Muscle layer of colon (tissue), 2 donors: ENCODE data around the gene DGCR2.

Experiments
- H3K27ac ChIP-seq: one replicate; pipeline ENCODE4 v1.7.0; 2013; ENCODE audit warnings: low read depth, mild to moderate bottlenecking, low read length, moderate library complexity
- H3K27me3 ChIP-seq, 2 donors: one replicate each; pipeline ENCODE4 v1.7.0; 2013; ENCODE audit warnings: low read length in 2 of 2, mild to moderate bottlenecking in 2 of 2; ENCODE audit not compliant: insufficient read depth in 2 of 2, control insufficient read depth in 1 of 2
- H3K36me3 ChIP-seq: one replicate; pipeline ENCODE4 v1.7.0; 2013; ENCODE audit warnings: mild to moderate bottlenecking, low read length; ENCODE audit not compliant: insufficient read depth
- H3K4me1 ChIP-seq: one replicate; pipeline ENCODE4 v1.7.0; 2013; ENCODE audit warnings: mild to moderate bottlenecking, low read length; ENCODE audit not compliant: insufficient read depth
- H3K4me3 ChIP-seq, 2 donors: one replicate each; pipeline ENCODE4 v1.7.0; 2013; ENCODE audit warnings: low read length in 2 of 2, low read depth in 1 of 2, mild to moderate bottlenecking in 1 of 2, moderate library complexity in 1 of 2
- H3K9ac ChIP-seq: one replicate; pipeline ENCODE4 v1.7.0; 2013; ENCODE audit warnings: low read length
- H3K9me3 ChIP-seq: one replicate; pipeline ENCODE4 v1.7.0; 2013; ENCODE audit warnings: mild to moderate bottlenecking, low read length
- donor health status: abdominal sarcoma.
- donor health status: Adenocarcinoma of cecum.

Gene DGCR2

GRCh38 chr22:19130959-19131684, 8.9 kb upstream of the DGCR2 start, which contains the start of gene TSSK2:
Gene TSSK2 (plus strand): TSS chr22:19131308. CDS start chr22:19131400, 92 bp downstream.
- H3K4me3 ChIP-seq, result no peak within 1 kb of the TSS
- H3K27ac ChIP-seq, result no peak within 1 kb of the TSS
- peaks cover 29% of the 10 kb centered on the region for H3K36me3 ChIP-seq
- H3K9ac ChIP-seq, result no peak within 1 kb of the TSS
- no peaks in the 10 kb centered on the region for H3K9me3 ChIP-seq
- H3K4me1 ChIP-seq, result no peaks in the 10 kb centered on the region
- no peaks in the 10 kb centered on the region for H3K27me3 ChIP-seq

DNA sequence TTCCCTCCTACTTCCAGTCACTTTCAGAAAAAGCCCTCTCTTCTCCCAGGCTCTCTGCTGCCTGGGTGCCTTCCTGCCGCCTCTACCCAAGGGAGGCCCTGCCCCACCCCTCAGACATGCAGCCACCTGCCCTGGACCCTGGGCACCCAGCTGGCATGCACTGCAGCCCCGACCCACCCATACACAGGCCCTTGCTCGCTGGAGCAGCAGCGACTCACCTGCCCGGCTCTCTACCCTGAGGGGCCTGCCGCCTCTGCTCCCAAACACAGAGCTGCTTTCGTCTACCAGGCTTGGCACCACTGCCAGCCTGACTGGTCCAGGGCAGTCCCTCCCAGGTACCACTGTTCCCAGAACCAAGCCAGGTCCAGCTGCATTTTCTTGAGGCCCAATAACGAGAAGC, 7.7 kb upstream of the DGCR2 start:
- no peaks in the 10 kb centered on the region for H3K4me1 ChIP-seq
- H3K9ac ChIP-seq, result no peak overlapping the region
- H3K27me3 ChIP-seq, result no peaks in the 10 kb centered on the region
- no peak overlapping the region for H3K4me3 ChIP-seq
- no peaks in the 10 kb centered on the region for H3K9me3 ChIP-seq
- peaks cover 21% of the 10 kb centered on the region for H3K36me3 ChIP-seq
- no peak overlapping the region for H3K27ac ChIP-seq

GRCh38 chr22:19128946-19129727, 6.9 kb upstream of the DGCR2 start:
- Histone ChIP-seq H3K9ac (no peak overlapping the region), H3K36me3 (peaks cover 13% of the 10 kb centered on the region), H3K9me3 (no peaks in the 10 kb centered on the region), H3K27ac (no peak overlapping the region), H3K4me1 (no peaks in the 10 kb centered on the region), H3K27me3 (no peaks in the 10 kb centered on the region), H3K4me3 (no peak overlapping the region)

DNA sequence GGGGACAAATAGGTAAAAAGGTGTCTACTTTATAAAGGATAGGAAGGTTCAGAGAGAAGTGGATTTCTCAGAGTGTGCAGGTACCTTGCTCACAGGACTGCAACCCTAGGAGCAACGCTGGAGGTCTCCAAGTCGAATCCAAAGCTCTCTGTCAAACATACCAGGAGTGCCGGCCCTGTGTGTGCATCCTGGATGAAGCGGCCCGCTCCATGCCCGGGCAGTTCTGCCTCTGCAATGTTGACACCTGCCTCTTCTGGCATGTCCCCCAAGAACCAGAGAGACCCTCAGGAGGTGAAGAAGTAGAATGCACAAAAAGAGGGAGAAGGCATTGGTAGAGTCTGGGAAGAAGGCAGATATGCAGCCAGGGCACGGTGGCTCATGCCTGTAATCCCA, 5.8 kb upstream of the DGCR2 start:
- Histone ChIP-seq H3K27ac (no peak overlapping the region), H3K9ac (no peak overlapping the region), H3K36me3 (peaks cover 2% of the 10 kb centered on the region), H3K4me3 (no peak overlapping the region), H3K9me3 (no peaks in the 10 kb centered on the region), H3K27me3 (no peaks in the 10 kb centered on the region), H3K4me1 (peaks cover 3% of the 10 kb centered on the region)

GRCh38 chr22:19127329-19128008, 5.3 kb upstream of the DGCR2 start:
- H3K27me3 ChIP-seq, result no peaks in the 10 kb centered on the region
- no peak overlapping the region for H3K9ac ChIP-seq
- H3K36me3 ChIP-seq, result no peaks in the 10 kb centered on the region
- H3K4me3 ChIP-seq, result no peak overlapping the region
- H3K27ac ChIP-seq, result no peak overlapping the region
- no peaks in the 10 kb centered on the region for H3K9me3 ChIP-seq
- peaks cover 7% of the 10 kb centered on the region for H3K4me1 ChIP-seq

DNA sequence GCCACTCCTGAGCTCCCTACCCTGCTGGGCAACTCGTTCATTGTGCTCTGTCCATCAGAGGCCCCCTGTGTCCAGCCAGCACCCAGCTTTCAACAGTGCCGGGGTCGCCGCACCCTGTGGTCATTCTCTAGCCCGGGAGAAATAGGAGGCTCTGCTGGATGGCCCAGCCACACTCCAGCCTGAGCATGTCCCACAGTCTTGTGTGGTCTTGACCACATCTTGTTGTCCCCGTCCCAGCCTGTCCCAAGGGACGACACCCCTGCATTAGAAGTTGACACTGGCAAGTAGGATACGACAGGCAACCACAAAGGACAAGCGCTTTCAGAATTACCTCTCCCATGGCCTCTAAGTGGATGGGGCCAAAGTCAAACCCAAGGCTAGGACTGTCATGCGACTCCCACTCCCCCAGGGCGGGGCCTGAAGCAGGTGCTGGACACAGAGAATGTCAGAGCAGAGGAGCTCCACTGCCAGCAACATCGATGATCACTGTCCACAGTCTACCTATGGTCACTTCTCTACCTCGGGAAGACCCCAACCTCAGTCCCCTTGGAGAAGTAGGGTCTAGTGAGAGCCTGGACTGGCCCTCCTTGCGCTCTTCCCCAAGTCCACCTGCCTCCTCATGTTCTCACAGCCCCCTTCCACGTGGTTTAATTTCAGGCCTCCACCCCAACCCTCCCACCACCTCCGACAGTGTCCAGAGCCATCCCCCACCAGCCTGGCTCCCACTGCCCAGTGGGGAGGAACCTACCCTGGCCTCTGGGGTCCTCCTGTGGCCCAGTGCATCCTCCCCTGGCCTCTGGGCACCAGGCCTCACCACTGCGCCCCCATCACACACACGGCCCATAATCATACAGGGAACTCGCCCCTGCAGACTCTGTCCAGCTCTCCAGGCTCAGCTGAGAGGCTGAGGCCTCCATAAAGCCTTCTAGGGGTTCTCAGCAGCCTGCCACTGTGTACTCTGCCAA, 4.4 kb upstream of the DGCR2 start:
- no peaks in the 10 kb centered on the region for H3K36me3 ChIP-seq
- H3K27ac ChIP-seq, result no peak overlapping the region

GRCh38 chr22:19125474-19126308, 3.5 kb upstream of the DGCR2 start:
- H3K9ac ChIP-seq, result no peak overlapping the region
- H3K36me3 ChIP-seq, result no peaks in the 10 kb centered on the region
- H3K4me3 ChIP-seq, result no peak overlapping the region
- no peaks in the 10 kb centered on the region for H3K27me3 ChIP-seq
- peaks cover 13% of the 10 kb centered on the region for H3K4me1 ChIP-seq
- no peaks in the 10 kb centered on the region for H3K9me3 ChIP-seq
- H3K27ac ChIP-seq, result no peak overlapping the region

More for the DNA sequence above, 4.4 kb upstream of the DGCR2 start:
- H3K9ac ChIP-seq, result no peak overlapping the region
- H3K4me1 ChIP-seq, result peaks cover 7% of the 10 kb centered on the region
- H3K27me3 ChIP-seq, result no peaks in the 10 kb centered on the region
- H3K4me3 ChIP-seq, result no peak overlapping the region
- no peaks in the 10 kb centered on the region for H3K9me3 ChIP-seq

DNA sequence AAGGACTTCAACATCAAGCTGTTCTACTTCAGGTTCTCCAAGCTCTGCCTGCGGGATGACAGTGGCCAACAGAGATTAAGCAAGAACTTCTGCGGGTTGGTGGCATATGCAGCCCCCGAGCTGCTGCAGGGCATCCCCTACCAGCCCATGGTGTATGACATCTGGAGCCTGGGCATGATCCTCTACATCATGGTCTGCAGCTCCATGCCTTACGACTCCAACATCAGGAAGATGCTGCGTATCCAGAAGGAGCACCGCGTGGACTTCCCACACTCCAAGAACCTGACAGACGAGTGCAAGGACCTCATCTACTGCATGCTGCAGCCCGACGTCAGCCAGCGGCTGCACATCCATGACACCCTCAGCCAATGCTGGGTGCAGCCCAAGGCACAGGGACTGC, 2.8 kb upstream of the DGCR2 start:
- Histone ChIP-seq H3K9ac (no peak overlapping the region), H3K4me3 (no peak overlapping the region), H3K27ac (no peak overlapping the region), H3K4me1 (peaks cover 20% of the 10 kb centered on the region), H3K27me3 (no peaks in the 10 kb centered on the region), H3K36me3 (no peaks in the 10 kb centered on the region), H3K9me3 (no peaks in the 10 kb centered on the region)

DNA sequence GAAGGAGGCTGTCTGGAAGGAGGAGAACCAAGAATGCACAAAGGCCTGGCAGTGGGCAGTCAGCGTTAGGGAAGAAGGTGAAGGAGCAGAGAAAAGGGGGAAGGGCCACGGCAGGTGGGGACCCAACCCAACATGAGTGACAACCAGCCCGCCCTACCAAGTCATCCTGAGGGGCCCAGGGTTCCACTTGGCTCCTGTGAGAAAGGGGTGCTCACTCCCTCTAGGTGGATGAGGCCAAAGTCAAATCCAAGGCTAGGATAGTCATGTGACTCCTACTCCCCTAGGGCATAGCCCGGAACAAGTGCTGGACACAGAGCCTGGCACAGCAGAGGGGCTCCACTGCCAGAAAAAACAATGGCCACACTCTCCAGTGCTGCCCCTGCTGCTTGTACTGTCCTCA, 2.2 kb upstream of the DGCR2 start:
- Histone ChIP-seq H3K4me1 (peaks cover 26% of the 10 kb centered on the region), H3K4me3 (no peak overlapping the region), H3K27me3 (no peaks in the 10 kb centered on the region), H3K9me3 (no peaks in the 10 kb centered on the region), H3K36me3 (no peaks in the 10 kb centered on the region), H3K27ac (no peak overlapping the region), H3K9ac (no peak overlapping the region)

GRCh38 chr22:19123936-19124335, 1.7 kb upstream of the DGCR2 start:
- no peak overlapping the region for H3K4me3 ChIP-seq
- H3K9me3 ChIP-seq, result no peaks in the 10 kb centered on the region
- no peak overlapping the region for H3K27ac ChIP-seq
- no peak overlapping the region for H3K9ac ChIP-seq
- no peaks in the 10 kb centered on the region for H3K36me3 ChIP-seq
- H3K27me3 ChIP-seq, result no peaks in the 10 kb centered on the region
- peaks cover 31% of the 10 kb centered on the region for H3K4me1 ChIP-seq
